Measurements from ENCODE around the gene AP3B1. TPM values are rescaled to one million over a fixed set of nuclear protein-coding genes. Genes with fewer than 3 reads are reported as not detected.

AP3B1 gene
- total and polyA plus RNA-seq, 12 donors = 20.0 to 28.3 (median 23.4) TPM

GRCh38 chr5:78279194-78279593 is 15.3 kb downstream of the AP3B1 start:
- no peak overlapping the region for H3K4me3 ChIP-seq
- intact Hi-C loops (cut with DNase I) = loop anchor here in 1 of 10 donors (10.0 kb wide), 1 partner anchor 774 kb away; no protein-coding TSS in a partner anchor
- WGBS, 2 donors = 97 to 98% methylated on average over 5 of the region's 5 CpGs

DNA sequence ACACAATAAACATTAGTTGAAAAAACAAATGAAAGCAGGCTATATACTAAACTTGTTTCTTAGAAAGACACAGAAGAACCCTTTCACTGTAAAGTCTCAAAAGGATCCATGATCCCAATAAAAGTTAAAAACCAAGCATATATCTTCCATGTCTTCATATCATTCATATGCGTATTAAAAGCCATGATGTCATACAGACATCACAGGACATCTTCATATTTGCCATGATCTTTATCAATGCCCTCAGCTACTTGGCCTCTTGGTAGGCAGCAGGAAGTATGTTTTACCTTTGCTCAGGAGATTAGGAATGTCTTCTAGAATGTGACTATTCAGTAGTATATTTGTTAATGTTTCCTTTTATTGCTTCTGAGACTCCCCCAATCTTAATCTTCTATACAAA is 16.8 kb downstream of the AP3B1 start:
- DNase-seq (no peak), ATAC-seq (no peak)
- no peak overlapping the region for H3K4me3 ChIP-seq
- TF ChIP-seq CTCF (IDR thresholded peaks at IDR 0.05) = no peak
- no peaks in the 10 kb centered on the region for H3K27me3 ChIP-seq
- H3K27ac ChIP-seq = no peak overlapping the region
- 92 to 100% methylated on average over 1 of the region's 1 CpG for WGBS, 2 donors
- H3K9me3 ChIP-seq = no peaks in the 10 kb centered on the region
- intact Hi-C loops (cut with DNase I) = loop anchor here in 1 of 10 donors (10.0 kb wide), 1 partner anchor 773 kb away; no protein-coding TSS in a partner anchor
- peaks cover 0 to 38% (median 15%) of the 10 kb centered on the region in 9 donors for H3K4me1 ChIP-seq
- no peaks in the 10 kb centered on the region for H3K36me3 ChIP-seq

More at GRCh38 chr5:78279194-78279593, 15.3 kb downstream of the AP3B1 start:
- DNase-seq (no peak), ATAC-seq (no peak)
- Histone ChIP-seq H3K9me3 (no peaks in the 10 kb centered on the region), H3K27ac (no peak overlapping the region), H3K27me3 (no peaks in the 10 kb centered on the region), H3K36me3 (no peaks in the 10 kb centered on the region), H3K4me1 (peaks cover 0 to 25% (median 6%) of the 10 kb centered on the region in 9 donors)
- TF ChIP-seq CTCF (IDR thresholded peaks at IDR 0.05) = no peak

DNA sequence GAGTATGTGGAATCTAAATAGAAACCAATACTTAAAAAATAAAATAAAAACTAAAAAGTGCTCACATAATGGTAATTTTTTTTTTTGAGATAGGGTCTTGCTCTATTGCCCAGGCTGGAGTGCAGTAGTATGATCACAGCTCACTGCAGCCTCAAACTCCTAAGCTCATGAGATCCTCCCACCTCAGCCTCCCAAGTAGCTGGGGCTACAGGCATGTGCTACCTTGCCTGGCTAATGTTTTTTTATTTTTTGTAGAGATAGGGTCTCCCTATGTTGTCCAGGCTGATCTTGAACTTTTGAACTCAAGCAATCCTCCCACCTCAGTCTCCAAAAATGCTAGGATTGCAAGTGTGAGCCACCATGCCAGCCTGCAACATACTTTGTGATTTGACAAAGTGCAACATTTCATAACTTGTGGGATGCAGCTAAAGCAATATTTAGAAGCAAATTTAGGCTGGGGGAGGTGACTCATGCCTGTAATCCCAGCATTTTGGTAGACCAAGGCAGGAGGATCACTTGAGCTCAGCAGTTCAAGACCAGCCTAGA is 18.4 kb downstream of the AP3B1 start:
- Histone ChIP-seq H3K4me1 (peaks cover 0 to 31% (median 15%) of the 10 kb centered on the region in 9 donors), H3K4me3 (no peak overlapping the region), H3K9me3 (no peaks in the 10 kb centered on the region), H3K36me3 (no peaks in the 10 kb centered on the region), H3K27me3 (no peaks in the 10 kb centered on the region), H3K27ac (no peak overlapping the region)
- intact Hi-C loops (cut with DNase I) = loop anchor here in 1 of 10 donors (10.0 kb wide), 1 partner anchor 771 kb away; no protein-coding TSS in a partner anchor
- ATAC-seq (no peak), DNase-seq (no peak)
- TF ChIP-seq CTCF (IDR thresholded peaks at IDR 0.05) = no peak

DNA sequence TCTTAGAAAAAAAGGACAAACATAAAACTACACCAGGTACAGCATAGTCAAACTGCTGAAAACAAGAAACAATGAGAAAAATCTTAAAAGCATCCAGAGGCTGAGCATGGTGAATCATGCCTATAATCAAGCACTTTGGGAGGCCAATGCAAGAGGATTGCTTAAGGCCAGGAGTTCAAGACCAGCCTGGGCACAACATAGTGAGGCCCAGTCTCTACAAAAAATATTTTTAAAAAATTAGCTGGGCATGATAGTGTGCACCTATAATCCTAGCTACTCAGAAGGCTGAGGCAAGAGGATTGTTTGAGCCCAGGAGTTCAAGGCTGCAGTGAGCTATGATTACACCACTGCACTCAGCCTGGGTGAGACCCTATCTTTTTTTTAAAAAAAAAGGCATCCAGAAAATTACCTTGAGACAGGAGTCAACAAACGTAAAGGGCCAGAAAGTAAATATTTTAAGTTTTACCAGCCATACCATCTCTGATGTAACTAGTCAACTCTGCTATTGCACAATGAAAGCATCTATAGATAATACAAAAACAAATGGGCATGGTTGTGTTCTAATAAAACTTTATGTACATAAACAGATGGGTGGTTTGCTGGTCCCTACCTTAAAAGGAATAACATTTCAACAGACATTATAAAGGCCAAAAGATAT is 19.8 kb downstream of the AP3B1 start:
- DNase-seq = no peak
- no peaks in the 10 kb centered on the region for H3K27me3 ChIP-seq
- TF ChIP-seq CTCF (IDR thresholded peaks at IDR 0.05) = no peak
- no peak overlapping the region for H3K4me3 ChIP-seq
- intact Hi-C loops (cut with DNase I) = loop anchor here in 1 of 10 donors (10.0 kb wide), 1 partner anchor 770 kb away; no protein-coding TSS in a partner anchor
- H3K27ac ChIP-seq = no peak overlapping the region
- peaks cover 0 to 19% (median 12%) of the 10 kb centered on the region in 9 donors for H3K4me1 ChIP-seq
- WGBS, 2 donors = 97% methylated on average over 1 of the region's 1 CpG
- H3K9me3 ChIP-seq = no peaks in the 10 kb centered on the region
- H3K36me3 ChIP-seq = no peaks in the 10 kb centered on the region
- no peak for ATAC-seq
